AG08396 (cell line): ENCODE measurements around the gene IL3RA.
"Not testable (repeated sequence)": the region's sequence is repeated elsewhere in the genome, so short reads cannot be mapped to it uniquely, and the experiment has no call there.

Experiments used
- DNase-seq: peaks from one replicate; pipeline ENCODE4 v3.0.0; 2012; ENCODE audit warnings: low spot score, mixed read lengths

Gene IL3RA

DNA sequence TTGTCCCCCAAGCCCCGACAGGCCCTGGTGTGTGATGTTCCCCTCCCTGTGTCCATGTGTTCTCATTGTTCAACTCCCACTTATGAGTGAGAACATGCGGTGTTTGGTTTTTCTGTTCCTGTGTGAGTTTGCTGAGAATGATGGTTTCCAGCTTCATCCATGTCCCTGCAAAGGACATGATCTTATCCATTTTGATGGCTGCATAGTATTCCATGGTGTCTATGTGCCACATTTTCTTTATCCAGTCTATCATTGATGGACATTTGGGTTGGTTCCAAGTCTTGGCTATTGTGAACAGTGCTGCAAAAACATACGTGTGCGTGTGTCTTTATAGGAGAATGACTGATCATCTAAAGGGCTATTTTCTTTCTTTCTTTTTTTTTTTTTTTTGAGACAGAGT, 4.2 kb upstream of the IL3RA start:
- not testable (repeated sequence) for DNase-seq

GRCh38 chrX:1334854-1335253, 1.7 kb upstream of the IL3RA start:
- DNase-seq, result no peak

DNA sequence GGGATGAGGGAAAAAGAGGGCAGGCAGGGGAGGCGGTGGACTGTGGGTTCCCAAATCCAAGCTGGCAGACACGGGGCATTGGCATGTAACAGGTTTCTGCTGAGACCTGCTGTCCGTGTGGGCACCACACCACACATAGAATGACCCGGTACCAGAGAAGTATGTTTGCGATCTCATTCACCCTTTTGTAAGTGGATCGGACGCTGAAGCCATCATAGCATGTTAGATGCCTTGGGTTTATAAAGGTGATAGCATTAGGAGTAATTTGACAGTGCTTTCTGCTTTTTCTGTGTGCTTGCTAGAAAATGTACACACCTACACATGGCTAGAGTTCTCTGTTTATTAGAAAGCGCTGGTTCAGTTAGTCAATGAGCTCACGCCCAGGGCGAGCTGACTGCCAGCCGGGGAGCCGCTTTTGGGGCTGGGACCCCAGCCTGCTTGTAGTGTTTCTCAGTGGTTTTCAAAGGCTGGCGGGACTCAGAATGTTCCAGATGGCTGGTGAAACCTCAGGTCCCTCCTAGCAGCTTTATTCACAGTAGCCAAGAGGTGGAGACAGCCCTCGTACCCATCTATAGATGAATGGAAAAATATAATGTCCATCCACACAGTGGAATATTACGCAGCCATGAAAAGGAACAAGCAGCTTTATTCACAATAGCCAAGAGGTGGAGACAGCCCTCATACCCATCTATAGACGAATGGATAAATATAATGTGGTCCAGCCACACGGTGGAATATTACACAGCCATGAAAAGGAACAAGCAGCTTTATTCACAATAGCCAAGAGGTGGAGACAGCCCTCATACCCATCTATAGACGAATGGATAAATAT, 579 bp downstream of the IL3RA start:
- DNase-seq, result no peak

GRCh38 chrX:1341545-1342184, 5.1 kb downstream of the IL3RA start:
- no peak for DNase-seq

DNA sequence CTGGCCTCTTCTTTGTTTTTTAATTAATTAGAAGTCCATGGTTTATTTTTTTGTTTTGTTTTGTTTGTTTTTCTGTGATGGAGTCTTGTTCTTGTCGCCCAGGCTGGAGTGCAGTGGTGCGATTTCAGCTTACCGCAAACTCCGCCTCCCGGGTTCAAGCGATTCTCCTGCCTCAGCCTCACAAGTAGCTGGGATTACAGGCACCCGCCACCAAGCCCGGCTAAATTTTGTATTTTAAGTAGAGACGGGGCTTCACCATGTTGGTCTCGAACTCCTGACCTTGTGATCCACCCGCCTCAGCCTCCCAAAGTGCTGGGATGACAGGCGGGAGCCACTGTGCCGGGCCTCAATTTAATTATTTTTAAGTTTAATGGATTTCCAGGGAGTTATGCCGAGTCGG, 13.0 kb downstream of the IL3RA start:
- not testable (repeated sequence) for DNase-seq

GRCh38 chrX:1351981-1352714, 15.6 kb downstream of the IL3RA start:
- no peak for DNase-seq

GRCh38 chrX:1354036-1355019, 17.7 kb downstream of the IL3RA start:
- no peak for DNase-seq

DNA sequence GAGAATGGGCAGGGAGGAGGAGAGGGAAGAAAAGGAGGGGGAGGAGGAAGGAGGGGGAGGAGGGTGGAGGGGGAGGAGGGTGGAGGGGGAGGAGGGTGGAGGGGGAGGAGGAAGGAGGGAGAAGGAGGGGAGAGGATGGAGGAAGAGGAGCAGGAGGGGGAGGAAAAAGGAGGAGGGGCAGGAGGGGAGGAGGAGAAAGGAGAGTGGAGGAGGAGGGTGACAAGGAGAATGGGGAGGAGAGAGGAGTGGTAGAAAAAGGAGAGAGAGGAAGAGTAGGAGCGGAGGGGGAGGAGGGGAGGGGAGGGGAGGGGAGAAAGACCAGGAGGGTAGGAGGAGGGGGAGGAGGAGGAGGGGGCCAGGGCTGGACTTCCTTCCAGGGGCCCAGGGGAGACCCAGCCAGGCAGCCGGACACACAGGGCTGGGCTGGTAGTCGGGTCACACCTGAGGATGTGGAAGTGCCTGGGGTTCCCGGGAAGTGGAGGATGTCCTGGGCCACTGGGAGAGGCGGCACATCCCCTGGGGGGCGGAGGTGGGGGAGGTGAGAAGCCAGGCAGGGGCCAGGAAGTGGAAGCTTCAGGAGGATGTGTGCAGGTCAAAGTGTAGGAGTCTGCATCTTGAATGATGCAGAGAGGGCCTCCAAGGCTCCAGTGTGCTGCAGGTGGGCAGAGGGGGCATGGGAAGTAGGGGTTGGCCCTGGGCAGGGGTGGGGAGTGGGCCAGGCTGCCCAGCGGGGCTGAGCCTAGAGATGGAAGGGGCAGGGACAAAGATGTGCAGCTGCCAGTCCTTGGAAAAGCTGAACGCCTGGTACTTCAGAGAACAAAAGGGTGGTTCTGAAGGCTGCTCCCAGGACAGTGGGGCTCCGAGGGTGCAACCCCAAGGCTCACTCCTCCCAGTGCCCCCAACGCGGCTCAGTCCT, 18.8 kb downstream of the IL3RA start:
- DNase-seq, result no peak

GRCh38 chrX:1357993-1358392, 21.4 kb downstream of the IL3RA start:
- no peak for DNase-seq

DNA sequence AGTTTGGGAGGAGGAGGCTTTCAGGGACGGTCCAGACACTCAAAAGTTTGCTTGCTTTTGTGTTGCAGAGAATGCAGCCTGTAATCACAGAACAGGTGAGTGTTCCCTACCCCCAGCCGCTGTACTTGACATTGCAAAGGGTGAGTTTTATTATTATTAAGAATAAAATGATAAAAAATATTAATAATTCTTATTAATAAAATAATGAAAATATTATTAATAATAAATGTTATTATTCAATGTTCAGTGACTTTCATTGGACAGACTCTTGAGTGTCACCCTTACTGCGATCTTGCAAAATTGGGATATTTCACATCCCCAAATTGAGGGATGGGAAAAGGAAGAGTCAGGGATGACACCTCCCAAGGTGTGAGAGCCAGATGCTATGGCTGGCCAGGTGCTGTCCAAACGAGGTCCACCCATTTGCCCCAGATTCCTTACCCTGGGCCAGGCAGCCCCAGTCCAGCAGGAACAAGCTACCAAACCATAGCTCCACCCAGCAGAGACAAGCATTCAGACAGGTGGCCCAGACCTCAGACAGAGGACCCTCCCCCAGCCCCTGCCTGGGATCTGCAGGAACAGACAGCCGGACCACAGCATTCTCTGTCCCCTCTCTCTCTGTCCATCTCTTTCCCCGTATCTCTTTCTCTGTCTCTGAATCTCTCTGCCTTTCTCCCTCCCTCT, 22.4 kb downstream of the IL3RA start:
- no peak for DNase-seq

GRCh38 chrX:1359477-1359873, 22.9 kb downstream of the IL3RA start:
- no peak for DNase-seq

GRCh38 chrX:1360171-1360570, 23.6 kb downstream of the IL3RA start:
- no peak for DNase-seq

DNA sequence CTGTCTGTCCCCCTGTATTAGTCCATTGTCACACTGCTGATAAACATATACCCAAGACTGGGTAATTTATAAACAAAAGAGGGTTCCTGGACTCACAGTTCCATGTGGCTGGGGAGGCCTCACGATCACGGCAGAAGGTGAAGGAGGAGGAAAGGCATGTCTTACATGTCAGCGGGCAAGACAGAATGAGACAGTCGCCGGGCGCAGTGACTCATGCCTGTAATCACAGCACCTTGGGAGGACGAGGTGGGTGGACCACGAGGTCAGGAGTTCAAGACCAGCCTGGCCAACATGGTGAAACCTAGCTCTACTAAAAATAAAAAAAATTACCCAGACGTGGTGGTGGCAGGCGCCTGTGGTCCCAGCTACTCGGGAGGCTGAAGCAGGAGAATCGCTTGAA, 24.7 kb downstream of the IL3RA start:
- DNase-seq, result no peak

DNA sequence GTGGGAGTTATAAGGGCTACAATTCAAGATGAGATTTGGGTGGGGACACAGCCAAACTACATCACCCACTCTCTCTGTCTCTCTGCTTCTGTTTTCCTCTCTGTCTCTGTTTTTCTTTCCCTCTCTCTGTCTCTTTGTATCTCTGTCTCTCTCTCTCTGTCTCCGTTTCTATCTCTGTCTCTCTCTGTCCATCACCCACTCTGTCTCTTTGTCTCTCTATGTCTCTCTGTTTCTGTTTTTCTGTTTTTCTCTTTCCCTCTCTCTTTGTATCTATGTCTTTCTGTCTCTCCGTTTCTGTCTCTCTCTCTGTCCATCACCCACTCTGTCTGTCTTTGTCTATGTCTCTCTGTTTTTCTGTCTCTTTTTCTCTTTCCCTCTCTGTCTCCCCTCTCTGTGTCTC, 25.3 kb downstream of the IL3RA start:
- no peak for DNase-seq

GRCh38 chrX:1366363-1366762, 29.8 kb downstream of the IL3RA start:
- DNase-seq, result not testable (repeated sequence)

GRCh38 chrX:1368385-1368698, 31.8 kb downstream of the IL3RA start:
- DNase-seq, result no peak

- DNase-seq, result no peak
These were observed 41.7 kb downstream of the IL3RA start for GRCh38 chrX:1378306-1378759.

DNA sequence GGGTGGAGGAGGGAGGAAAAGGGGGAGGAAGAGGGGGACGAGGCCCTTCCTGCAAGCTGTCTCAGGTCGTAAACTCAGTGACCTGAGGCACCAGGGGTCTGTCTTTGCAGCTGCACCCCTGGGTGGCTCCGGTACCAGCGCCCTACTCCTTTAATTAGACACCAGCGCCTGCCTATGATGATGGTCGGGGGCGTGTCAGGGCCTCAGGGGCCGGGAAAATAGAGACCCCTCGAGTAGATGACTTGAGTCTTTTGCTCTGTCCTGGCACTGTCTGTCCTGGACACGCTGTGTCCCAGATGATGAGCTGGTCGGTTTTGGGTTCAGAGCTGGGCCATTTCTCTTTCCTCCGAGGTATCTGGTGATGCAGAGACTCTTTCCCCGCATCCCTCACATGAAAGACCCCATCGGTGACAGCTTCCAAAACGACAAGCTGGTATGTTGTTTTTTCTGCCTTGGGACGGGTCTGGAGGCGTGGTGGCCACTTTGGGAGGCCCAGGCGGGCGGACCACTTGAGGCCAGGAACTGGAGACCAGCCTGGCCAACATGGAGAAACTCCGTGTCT, 44.2 kb downstream of the IL3RA start:
- no peak for DNase-seq

DNA sequence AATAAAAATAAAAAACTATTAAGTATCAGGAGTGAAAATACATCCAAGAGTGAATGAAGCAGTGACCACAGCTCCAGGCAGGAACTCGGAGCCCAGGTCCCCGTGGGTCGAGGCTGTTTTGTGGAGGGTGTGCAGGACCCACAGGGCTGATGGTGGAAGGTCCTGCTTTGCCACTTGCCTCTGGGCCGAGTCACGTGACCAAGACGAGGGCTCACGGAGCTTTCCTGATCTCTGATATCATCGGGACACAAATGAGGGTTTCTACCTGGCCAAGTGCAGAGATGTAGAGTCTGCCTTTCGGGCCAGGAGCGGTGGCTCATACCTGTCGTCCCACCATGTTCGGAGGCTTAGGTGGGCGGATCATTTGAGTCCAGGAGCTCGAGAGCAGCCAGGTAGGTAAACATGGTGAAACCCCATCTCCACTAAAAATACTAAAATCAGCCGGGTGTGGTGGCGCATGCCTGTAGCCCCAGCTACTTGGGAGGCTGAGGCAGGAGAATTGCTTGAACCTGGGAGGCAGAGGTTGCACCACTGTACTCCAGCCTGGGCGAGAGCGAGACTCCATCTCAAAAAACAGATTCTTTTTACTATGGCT, 48.2 kb downstream of the IL3RA start:
- no peak for DNase-seq
